ENCODE data around the gene ABHD6. TPM values are rescaled to one million over a fixed set of nuclear protein-coding genes. Genes with fewer than 3 reads are reported as not detected.

The ABHD6 gene
- total RNA-seq, 1 experiment from 2014 or later: 2.2 TPM

DNA sequence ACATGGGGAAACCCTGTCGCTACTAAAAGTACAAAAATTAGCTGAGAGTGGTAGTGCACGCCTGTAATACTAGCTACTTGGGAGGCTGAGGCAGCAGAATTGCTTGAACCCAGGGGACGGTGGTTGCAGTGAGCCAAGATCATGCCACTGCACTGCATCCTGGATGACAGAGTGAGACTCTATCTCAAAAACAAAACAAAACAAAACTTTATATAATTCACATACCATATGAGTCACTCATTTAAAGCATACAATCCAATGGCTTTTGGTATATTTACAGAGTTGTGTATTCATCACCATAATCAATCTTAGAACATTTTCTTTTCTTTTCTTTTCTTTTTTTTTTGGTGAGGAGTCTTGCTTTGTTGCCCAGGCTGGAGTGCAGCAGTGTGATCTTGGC lies 103.8 kb downstream of the ABHD6 start:
- H2BK15ac ChIP-seq (ENCODE audit: low read depth, low read length): no peak overlapping the region
- no peak overlapping the region for H3K9ac ChIP-seq (ENCODE audit: extremely low read depth, insufficient read length, low read length)
- no peak overlapping the region for H3K56ac ChIP-seq (ENCODE audit: insufficient read length, low read depth, low read length)
- H3K27me3 ChIP-seq (ENCODE audit: insufficient read depth, low read length): no peaks in the 10 kb centered on the region
- Mint-ChIP-seq H3K27ac (peak overlapping the region in 1 of 3 experiments; percentile 65; a peak in 1 of 7 replicates), H3K27me3 (ENCODE audit: low read depth) (no peaks in the 10 kb centered on the region; the same call in 1 of the 2 replicates), H3K4me3 (no peak overlapping the region), H3K36me3 (ENCODE audit: insufficient read depth in 1 of 3, low read depth in 3 of 3) (no peaks in the 10 kb centered on the region), H3K4me1 (no peaks in the 10 kb centered on the region), H3K9me3 (no peaks in the 10 kb centered on the region)
- H2BK20ac ChIP-seq (ENCODE audit: low read depth, low read length, poor library complexity, severe bottlenecking): no peak overlapping the region
- H3K4me1 ChIP-seq (ENCODE audit: insufficient read depth, low read length): no peaks in the 10 kb centered on the region
- H3K23me2 ChIP-seq (ENCODE audit: insufficient read length, low read depth, low read length, poor library complexity, severe bottlenecking): no peaks in the 10 kb centered on the region
- H2BK5ac ChIP-seq (ENCODE audit: insufficient read length, low read length): no peak overlapping the region
- H4K8ac ChIP-seq (replicated peaks; ENCODE audit: insufficient read length, low read depth, low read length): no peak overlapping the region
- no peak overlapping the region for H2BK120ac ChIP-seq (ENCODE audit: low read depth, low read length, poor library complexity, severe bottlenecking)
- no peak overlapping the region for H2AK5ac ChIP-seq (ENCODE audit: insufficient read length, low read length)
- WGBS (ENCODE audit: extremely low coverage, insufficient read length, low lambda C conversion rate): no CpG with 5 or more reads among the region's 3 CpGs
- DNase-seq: no peak
- TF ChIP-seq CTCF (conservative IDR thresholded peaks at IDR 0.05): no peak
- no peak overlapping the region for H2BK12ac ChIP-seq (ENCODE audit: insufficient read length, low read depth, low read length)
- no peaks in the 10 kb centered on the region for H3K9me3 ChIP-seq (ENCODE audit: control insufficient read depth, low read depth, low read length)
- H3K18ac ChIP-seq (ENCODE audit: insufficient read length, low read depth, low read length): no peak overlapping the region
- H3K23ac ChIP-seq (ENCODE audit: insufficient read length, low read depth, low read length): no peak overlapping the region
- H3K27ac ChIP-seq (ENCODE audit: insufficient read length, low read depth, low read length): no peak overlapping the region
- H4K20me1 ChIP-seq (ENCODE audit: control insufficient read depth, insufficient read depth, insufficient read length): no peaks in the 10 kb centered on the region
- H3T11ph ChIP-seq (ENCODE audit: low read length): no peak overlapping the region
- no peaks in the 10 kb centered on the region for H3K79me1 ChIP-seq (ENCODE audit: insufficient read depth, low read depth, low read length, poor library complexity, severe bottlenecking)
- H3K79me2 ChIP-seq (ENCODE audit: insufficient read depth, low read length): no peaks in the 10 kb centered on the region
- no peak overlapping the region for H2AFZ ChIP-seq (ENCODE audit: low read length)
- H3K4me2 ChIP-seq (ENCODE audit: insufficient read depth, insufficient read length, low read length): no peak overlapping the region
- H4K91ac ChIP-seq (ENCODE audit: insufficient read length, low read depth, low read length): no peak overlapping the region
- H3K14ac ChIP-seq (ENCODE audit: insufficient read depth, low read length): no peak overlapping the region
- H3K4ac ChIP-seq (ENCODE audit: low read depth, low read length): no peak overlapping the region
- H4K5ac ChIP-seq (ENCODE audit: insufficient read length, low read depth, low read length): no peak overlapping the region

All from H9 (cell line).